HG02759 (cell line): Measurements from ENCODE around the gene RASSF8.
"Not testable (repeated sequence)": the region's sequence is repeated elsewhere in the genome, so short reads cannot be mapped to it uniquely, and the experiment has no call there.

Source experiments
- ATAC-seq: cut with Tn5 transposase; IDR thresholded peaks from one replicate; pipeline ENCODE4 v1.9.1; 2021; ENCODE audit warnings: mild to moderate bottlenecking, moderate library complexity; ENCODE audit not compliant: unreplicated experiment

The RASSF8 gene

GRCh38 chr12:26054383-26054782 is 95.9 kb downstream of the RASSF8 start:
- no peak for ATAC-seq

GRCh38 chr12:26055087-26055486 is 96.6 kb downstream of the RASSF8 start:
- no peak for ATAC-seq

GRCh38 chr12:26056335-26056734 is 97.9 kb downstream of the RASSF8 start:
- ATAC-seq: no peak

GRCh38 chr12:26057271-26057670 is 98.8 kb downstream of the RASSF8 start:
- ATAC-seq: not testable (repeated sequence)

GRCh38 chr12:26058308-26058707 is 99.8 kb downstream of the RASSF8 start:
- ATAC-seq: no peak

GRCh38 chr12:26058818-26059217 is 100.3 kb downstream of the RASSF8 start:
- no peak for ATAC-seq

GRCh38 chr12:26062006-26062405 is 103.5 kb downstream of the RASSF8 start:
- ATAC-seq: no peak

GRCh38 chr12:26062566-26062965 is 104.1 kb downstream of the RASSF8 start:
- ATAC-seq: no peak

GRCh38 chr12:26065451-26065850 is 107.0 kb downstream of the RASSF8 start:
- ATAC-seq: no peak

- ATAC-seq: no peak
Measured at GRCh38 chr12:26068503-26068902, 110.0 kb downstream of the RASSF8 start.

- ATAC-seq: no peak
Measured at GRCh38 chr12:26069796-26070195, 111.3 kb downstream of the RASSF8 start.

- ATAC-seq: no peak
Measured at GRCh38 chr12:26077915-26078702, 119.6 kb downstream of the RASSF8 start.

GRCh38 chr12:26080911-26081310 is 122.4 kb downstream of the RASSF8 start:
- ATAC-seq: no peak

- no peak for ATAC-seq
Measured at GRCh38 chr12:26086936-26087335, 128.5 kb downstream of the RASSF8 start.

GRCh38 chr12:26088998-26089397 is 130.5 kb downstream of the RASSF8 start:
- ATAC-seq: peak; percentile 99

GRCh38 chr12:26090836-26091510 is 132.5 kb downstream of the RASSF8 start:
- no peak for ATAC-seq

- no peak for ATAC-seq
Measured at GRCh38 chr12:26091822-26092221, 133.3 kb downstream of the RASSF8 start.

GRCh38 chr12:26092346-26093105 is 134.0 kb downstream of the RASSF8 start:
- ATAC-seq: no peak

- no peak for ATAC-seq
Measured at GRCh38 chr12:26095186-26095585, 136.7 kb downstream of the RASSF8 start.

- no peak for ATAC-seq
Measured at GRCh38 chr12:26096036-26096435, 137.6 kb downstream of the RASSF8 start.

GRCh38 chr12:26097046-26097878 is 138.8 kb downstream of the RASSF8 start:
- peak; percentile 79 for ATAC-seq
